ENCODE data around the gene ESPN.

DNA sequence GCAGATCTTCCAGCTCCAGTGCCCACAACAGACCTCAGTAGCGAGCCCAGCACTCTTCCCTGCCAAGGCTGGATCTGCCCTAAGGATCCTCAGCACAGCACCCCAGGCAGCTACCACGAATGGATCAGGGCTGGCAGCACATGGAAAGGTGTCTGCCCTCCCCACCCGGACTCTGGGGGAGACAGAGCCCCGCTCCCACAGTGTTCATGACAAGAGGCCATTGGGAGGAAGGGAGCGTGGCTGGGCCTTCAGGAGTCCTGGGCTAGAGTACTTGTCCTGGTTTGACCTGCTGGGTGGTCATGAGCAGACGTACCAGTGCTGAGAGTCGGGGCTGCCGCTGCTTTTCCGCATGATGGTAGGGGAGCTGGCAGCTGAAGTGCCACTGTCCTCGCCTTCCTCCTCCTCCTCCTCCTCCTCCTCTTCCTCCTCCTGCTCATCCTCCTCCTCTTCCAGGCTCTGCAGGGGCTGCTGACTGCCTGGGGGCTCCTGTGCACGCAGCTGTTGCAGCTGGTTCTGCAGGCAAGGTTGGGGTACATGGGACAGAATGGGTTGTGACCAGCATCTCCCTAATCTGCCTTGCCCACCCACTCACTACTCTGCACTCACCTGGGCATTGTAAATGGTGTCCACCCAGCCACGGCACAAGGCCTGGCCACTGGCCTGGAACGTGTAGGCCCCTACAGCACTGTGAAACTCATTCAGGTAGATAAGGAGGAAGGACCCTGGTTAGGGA is 44.3 kb downstream of the ESPN start:
- no peak for TF ChIP-seq EP300 (IDR thresholded peaks at IDR 0.05; ENCODE audit: low read depth)
- no peak for TF ChIP-seq POLR2A (IDR thresholded peaks at IDR 0.05)
- TF ChIP-seq, protein P1, sequence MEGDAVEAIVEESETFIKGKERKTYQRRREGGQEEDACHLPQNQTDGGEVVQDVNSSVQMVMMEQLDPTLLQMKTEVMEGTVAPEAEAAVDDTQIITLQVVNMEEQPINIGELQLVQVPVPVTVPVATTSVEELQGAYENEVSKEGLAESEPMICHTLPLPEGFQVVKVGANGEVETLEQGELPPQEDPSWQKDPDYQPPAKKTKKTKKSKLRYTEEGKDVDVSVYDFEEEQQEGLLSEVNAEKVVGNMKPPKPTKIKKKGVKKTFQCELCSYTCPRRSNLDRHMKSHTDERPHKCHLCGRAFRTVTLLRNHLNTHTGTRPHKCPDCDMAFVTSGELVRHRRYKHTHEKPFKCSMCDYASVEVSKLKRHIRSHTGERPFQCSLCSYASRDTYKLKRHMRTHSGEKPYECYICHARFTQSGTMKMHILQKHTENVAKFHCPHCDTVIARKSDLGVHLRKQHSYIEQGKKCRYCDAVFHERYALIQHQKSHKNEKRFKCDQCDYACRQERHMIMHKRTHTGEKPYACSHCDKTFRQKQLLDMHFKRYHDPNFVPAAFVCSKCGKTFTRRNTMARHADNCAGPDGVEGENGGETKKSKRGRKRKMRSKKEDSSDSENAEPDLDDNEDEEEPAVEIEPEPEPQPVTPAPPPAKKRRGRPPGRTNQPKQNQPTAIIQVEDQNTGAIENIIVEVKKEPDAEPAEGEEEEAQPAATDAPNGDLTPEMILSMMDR (IDR thresholded peaks at IDR 0.05) = no peak

All from transverse colon (tissue), 3 donors.